Esophagus squamous epithelium (tissue), 5 donors: ENCODE results near the gene PNMA6E. TPM values are rescaled to one million over a fixed set of nuclear protein-coding genes. Genes with fewer than 3 reads are reported as not detected.

Source experiments
- DNase-seq: peaks from one replicate; lab custom pipeline; 2025; lab: John Stamatoyannopoulos, UW
- H3K27ac ChIP-seq, 4 donors: fragments of 200-600 bp; sonication (generic); one replicate each; pipeline ENCODE4 v1.5.1; 2016 to 2019; ENCODE audit warnings: mild to moderate bottlenecking in 1 of 4
- H3K27me3 ChIP-seq, 4 donors: fragments of 200-600 bp; sonication (generic); 1 replicate in 3 of 4; 2 replicates in 1 of 4; pipeline versions ENCODE4 v1.5.1 to v1.6.0; 2017 to 2021; ENCODE audit warnings: antibody characterized with exemption in 1 of 4
- H3K36me3 ChIP-seq, 3 donors: fragments of 200-600 bp; sonication (generic); one replicate each; pipeline ENCODE4 v1.5.1; 2016 to 2019
- H3K4me1 ChIP-seq, 3 donors: fragments of 200-600 bp; sonication (generic); one replicate each; pipeline ENCODE4 v1.5.1; 2017 to 2019
- H3K4me3 ChIP-seq, 4 donors: fragments of 200-600 bp; sonication (generic); 1 replicate in 3 of 4; 2 replicates in 1 of 4; pipeline ENCODE4 v1.5.1; 2016 to 2019; ENCODE audit warnings: mild to moderate bottlenecking in 2 of 4, moderate library complexity in 1 of 4
- H3K9me3 ChIP-seq, 3 donors: fragments of 200-600 bp; sonication (generic); one replicate each; pipeline ENCODE4 v1.5.1; 2016 to 2019
- POLR2A ChIP-seq, 4 donors: fragments of 450-650 bp; IDR thresholded peaks; one replicate each; pipeline ENCODE4 v1.6.1; 2017; ENCODE audit warnings: antibody characterized with exemption in 4 of 4, mild to moderate bottlenecking in 4 of 4, moderate library complexity in 3 of 4
- WGBS, 2 donors: methylation state at CpG; one replicate each; pipeline ENCODE4 v1.1.5; 2018; 5-methylcytosine and 5-hydroxymethylcytosine counted together
- intact Hi-C: fragments of 100-400 bp; cut with DNase I; formaldehyde crosslinking; loops from one replicate; pipeline ENCODE4 v1.15.0; 2022
- total RNA-seq, 4 donors: library from RNA; depleted of rRNA; stranded (reverse); fragments of >200 nt; gene quantifications; one replicate each; pipeline ENCODE4 v1.1.0, GENCODE V29; 2016
- TF ChIP-seq, protein P1 (sequence below), 6 experiments: fragments of 450-650 bp in 4 of 6; fragments of 200-600 bp in 2 of 6; sonication (generic) in 2 of 6; IDR thresholded peaks; one replicate each; pipeline ENCODE4 v1.5.1; 2016 to 2019; ENCODE audit warnings: antibody characterized with exemption in 6 of 6, mild to moderate bottlenecking in 4 of 6, moderate library complexity in 4 of 6
- donor health status: DM: yes; HTN: yes; CAD: no.

Gene PNMA6E
- total RNA-seq, 4 donors from 2014 or later: not detected

DNA sequence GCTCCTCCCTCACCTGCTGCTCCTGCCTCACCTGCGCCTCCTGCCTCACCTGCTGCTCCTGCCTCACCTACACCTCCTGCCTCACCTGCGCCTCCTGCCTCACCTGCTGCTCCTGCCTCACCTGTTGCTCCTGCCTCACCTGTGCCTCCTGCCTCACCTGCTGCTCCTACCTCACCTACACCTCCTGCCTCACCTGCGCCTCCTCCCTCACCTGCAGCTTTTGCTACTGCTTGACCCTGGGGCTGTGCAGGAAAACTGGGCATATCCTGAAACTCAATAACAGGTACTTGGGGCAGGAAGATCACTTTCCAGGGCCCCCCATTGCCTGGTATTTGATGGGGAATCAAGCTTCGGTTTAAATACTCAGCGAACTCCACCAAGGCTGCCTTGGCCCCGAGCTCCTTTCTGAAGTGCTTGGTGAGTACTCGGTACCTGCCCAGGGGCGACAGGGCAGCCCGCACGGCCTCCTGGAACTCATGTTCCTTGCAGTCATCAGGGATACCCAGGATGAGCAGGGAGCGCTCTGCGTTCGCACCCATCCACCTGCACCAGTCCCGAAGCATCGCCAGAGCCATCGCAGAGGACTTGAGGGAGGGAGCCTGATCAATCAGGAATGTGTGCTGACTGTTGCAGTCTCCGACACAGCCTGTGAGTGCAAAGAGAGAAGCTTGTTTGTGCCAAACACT is 2.7 kb downstream of the PNMA6E start:
- 80 to 86% methylated on average over 3 to 16 of the region's 17 CpGs for WGBS, 2 donors
- Histone ChIP-seq H3K9me3 (no peaks in the 10 kb centered on the region), H3K27ac (no peak overlapping the region), H3K4me1 (no peaks in the 10 kb centered on the region), H3K36me3 (no peaks in the 10 kb centered on the region), H3K27me3 (peaks cover 0 to 12% (median 0%) of the 10 kb centered on the region in 4 donors), H3K4me3 (no peak overlapping the region)
- no peak for DNase-seq
- intact Hi-C loops: no loop called here
- no peak for TF ChIP-seq POLR2A (IDR thresholded peaks at IDR 0.05)
- TF ChIP-seq, protein P1, sequence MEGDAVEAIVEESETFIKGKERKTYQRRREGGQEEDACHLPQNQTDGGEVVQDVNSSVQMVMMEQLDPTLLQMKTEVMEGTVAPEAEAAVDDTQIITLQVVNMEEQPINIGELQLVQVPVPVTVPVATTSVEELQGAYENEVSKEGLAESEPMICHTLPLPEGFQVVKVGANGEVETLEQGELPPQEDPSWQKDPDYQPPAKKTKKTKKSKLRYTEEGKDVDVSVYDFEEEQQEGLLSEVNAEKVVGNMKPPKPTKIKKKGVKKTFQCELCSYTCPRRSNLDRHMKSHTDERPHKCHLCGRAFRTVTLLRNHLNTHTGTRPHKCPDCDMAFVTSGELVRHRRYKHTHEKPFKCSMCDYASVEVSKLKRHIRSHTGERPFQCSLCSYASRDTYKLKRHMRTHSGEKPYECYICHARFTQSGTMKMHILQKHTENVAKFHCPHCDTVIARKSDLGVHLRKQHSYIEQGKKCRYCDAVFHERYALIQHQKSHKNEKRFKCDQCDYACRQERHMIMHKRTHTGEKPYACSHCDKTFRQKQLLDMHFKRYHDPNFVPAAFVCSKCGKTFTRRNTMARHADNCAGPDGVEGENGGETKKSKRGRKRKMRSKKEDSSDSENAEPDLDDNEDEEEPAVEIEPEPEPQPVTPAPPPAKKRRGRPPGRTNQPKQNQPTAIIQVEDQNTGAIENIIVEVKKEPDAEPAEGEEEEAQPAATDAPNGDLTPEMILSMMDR (IDR thresholded peaks at IDR 0.05): no peak

DNA sequence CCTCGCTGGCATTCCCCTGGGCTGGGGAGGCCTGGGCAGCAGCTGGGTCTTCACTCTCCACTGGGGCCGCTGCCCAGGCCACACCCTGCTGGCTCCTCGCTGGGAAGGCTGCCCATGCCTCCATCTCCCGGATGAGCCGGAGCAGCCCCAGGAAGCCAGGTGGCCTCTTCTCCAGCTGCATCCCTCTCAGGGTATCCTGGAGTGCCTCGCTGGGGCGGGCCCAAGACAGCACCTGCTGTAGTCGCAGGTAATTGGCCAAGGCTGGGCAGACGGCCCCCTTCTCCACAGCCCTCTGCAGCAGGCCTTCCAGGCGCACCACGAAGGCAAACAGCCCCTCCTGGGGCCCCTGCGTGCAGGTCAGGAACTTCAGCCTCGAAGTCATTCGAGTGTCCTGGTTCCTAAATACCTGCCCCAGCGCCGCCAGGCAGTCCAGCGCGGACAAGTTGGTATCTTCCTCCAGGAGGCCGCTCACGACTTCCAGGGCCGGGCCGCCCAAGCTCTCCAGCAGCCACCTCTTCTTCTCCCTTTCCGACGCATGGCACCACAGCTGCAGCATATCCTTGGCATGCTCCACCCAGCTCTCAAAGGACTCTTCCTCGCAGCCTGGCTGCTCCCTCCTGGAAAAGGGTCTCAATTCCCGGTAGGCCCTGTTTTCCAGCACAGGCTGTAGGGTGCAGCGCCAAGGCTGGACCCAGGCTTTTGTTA is 3.7 kb downstream of the PNMA6E start:
- Histone ChIP-seq H3K27ac (no peak overlapping the region), H3K9me3 (no peaks in the 10 kb centered on the region), H3K4me1 (no peaks in the 10 kb centered on the region), H3K4me3 (no peak overlapping the region), H3K36me3 (no peaks in the 10 kb centered on the region), H3K27me3 (peaks cover 0 to 12% (median 0%) of the 10 kb centered on the region in 4 donors)
- DNase-seq: no peak
- TF ChIP-seq, protein P1 (IDR thresholded peaks at IDR 0.05): no peak
- no peak for TF ChIP-seq POLR2A (IDR thresholded peaks at IDR 0.05)
- intact Hi-C loops: no loop called here
- WGBS, 2 donors: 83 to 87% methylated on average over 2 to 8 of the region's 27 CpGs

DNA sequence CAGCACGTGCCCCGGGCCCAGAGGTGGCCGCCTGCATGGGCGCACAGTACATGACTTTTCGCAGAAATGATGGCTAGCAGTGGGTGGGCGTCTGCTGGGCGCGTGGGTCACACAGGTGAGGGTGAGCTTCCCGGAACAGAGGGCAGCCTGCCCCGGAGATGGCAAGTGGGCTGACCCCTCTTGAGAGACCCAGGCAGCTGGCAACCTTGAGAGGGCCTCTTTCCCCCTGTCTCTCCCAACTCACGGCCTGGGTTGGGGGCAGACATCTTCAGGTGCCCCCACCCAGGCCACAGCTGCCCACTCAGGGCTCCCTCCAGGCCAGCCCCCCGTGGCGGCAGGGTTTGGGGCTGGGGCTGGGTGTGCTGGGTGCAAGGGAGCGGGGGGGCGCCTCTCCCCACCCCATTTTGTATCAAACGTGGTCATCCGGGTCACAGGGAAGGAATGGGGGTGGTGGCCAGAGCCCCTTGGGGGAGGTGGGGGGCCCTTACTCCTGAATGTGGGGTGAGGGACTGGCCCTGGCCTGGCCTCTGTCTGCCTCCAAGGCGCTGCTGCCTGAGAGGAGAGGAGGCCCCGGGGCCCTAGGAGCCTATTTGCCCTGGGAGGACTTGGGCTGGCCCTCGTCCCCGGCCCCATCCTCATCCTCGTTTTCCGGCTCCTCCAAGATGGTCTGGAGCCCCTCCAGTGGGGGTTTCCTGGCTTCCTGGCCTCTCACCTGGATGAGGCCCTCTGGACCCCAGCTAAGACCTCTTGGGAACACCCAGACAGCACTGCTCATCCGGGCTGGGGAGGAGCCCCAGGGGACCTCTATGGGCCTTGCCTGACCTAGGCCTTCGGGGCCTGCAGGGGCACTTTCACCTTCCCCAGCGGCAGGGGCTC is 4.6 kb downstream of the PNMA6E start:
- 96% methylated on average over 9 of the region's 26 CpGs; no CpG with 5 or more reads in 1 of the 2 donors for WGBS, 2 donors
- H3K36me3 ChIP-seq: no peaks in the 10 kb centered on the region
- TF ChIP-seq, protein P1 (IDR thresholded peaks at IDR 0.05): no peak
- no peak for TF ChIP-seq POLR2A (IDR thresholded peaks at IDR 0.05)
- H3K27ac ChIP-seq: no peak overlapping the region
- peaks cover 0 to 12% (median 0%) of the 10 kb centered on the region in 4 donors for H3K27me3 ChIP-seq
- no peak overlapping the region for H3K4me3 ChIP-seq
- no peaks in the 10 kb centered on the region for H3K9me3 ChIP-seq
- no peaks in the 10 kb centered on the region for H3K4me1 ChIP-seq
- intact Hi-C loops: no loop called here
- no peak for DNase-seq

DNA sequence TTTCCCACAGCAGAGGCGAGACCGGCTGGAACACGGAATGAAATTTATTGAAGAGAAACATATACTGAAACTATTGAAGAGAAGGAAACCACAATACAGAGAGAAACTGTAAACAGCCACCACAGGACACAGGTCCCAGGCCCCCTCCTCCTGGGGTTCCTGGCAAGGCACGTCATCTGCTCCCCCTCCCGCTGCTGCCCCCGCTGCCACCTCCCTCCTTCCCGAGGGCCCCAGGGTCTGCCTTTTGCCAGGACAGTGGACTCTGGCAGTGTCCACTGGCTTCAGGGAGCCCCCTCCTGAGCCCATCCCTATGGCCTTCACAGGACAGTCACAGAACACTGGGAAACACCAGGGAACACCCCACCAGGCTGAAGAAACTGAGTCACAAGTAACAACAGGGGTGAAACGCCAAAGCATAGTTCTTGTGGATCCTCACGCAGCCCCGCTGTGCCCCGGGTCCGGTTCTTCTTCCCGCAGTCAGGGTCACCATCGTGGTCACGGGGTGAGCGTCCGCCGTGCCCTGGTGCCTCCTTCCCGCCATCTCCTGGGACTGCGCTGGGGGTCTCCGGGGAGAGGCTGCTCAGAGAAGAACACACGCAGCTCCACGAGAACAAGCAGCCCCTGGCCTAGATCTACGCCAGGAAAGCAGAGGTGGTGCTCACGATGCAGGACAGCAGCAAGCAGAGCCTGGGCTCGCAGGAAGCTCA is 5.4 kb downstream of the PNMA6E start:
- intact Hi-C loops: no loop called here
- Histone ChIP-seq H3K27me3 (peaks cover 0 to 12% (median 0%) of the 10 kb centered on the region in 4 donors), H3K9me3 (no peaks in the 10 kb centered on the region), H3K27ac (no peak overlapping the region), H3K4me3 (no peak overlapping the region), H3K36me3 (no peaks in the 10 kb centered on the region), H3K4me1 (no peaks in the 10 kb centered on the region)
- DNase-seq: no peak
- WGBS, 2 donors: 53 to 93% methylated on average over 3 to 18 of the region's 26 CpGs
- TF ChIP-seq, protein P1 (IDR thresholded peaks at IDR 0.05): no peak
- no peak for TF ChIP-seq POLR2A (IDR thresholded peaks at IDR 0.05)
